Measurements from ENCODE around the gene PPP2R5E. TPM values are rescaled to one million over a fixed set of nuclear protein-coding genes. Genes with fewer than 3 reads are reported as not detected.
A peak's percentile ranks its signal among the peaks of the same experiment; 100 is the strongest.

PPP2R5E gene
- polyA plus RNA-seq, 3 donors, result 8.9 to 26.3 (median 15.1) TPM

DNA sequence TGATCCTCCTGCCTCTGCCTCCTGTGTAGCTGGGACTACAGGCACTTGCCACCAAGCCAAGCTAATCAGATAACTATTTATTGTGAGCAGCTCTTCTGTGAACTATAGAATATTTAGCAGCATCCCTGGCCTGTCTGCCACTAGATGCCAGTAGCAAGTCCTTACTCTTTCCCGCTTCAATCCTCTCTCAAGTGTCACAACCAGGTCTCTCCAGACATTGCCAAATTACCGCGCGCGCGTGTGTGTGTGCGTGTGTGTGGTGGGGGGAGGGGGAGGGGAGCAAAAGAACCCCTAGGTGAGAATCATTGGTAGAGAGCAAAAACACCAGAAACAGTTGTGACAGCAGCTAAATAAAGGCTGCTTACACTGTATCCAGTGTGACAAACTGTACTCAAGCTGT, 49.9 kb downstream of the PPP2R5E start:
- Histone ChIP-seq H3K9ac (ENCODE audit: insufficient read depth, low read length, poor library complexity, severe bottlenecking) (no peak overlapping the region), H3K79me2 (ENCODE audit: insufficient read depth, low read length) (peaks cover 74% of the 10 kb centered on the region), H3K4me3 (replicated peaks in 1 of 3; ENCODE audit: low read depth in 2 of 3, low read length in 3 of 3) (no peak overlapping the region), H4K20me1 (ENCODE audit: insufficient read depth, low read length) (peaks cover 76% of the 10 kb centered on the region), H3K9me3 (replicated peaks in 1 of 2; ENCODE audit: control insufficient read depth in 1 of 2, insufficient read depth in 1 of 2, low read length in 2 of 2) (no peaks in the 10 kb centered on the region), H3K4me1 (ENCODE audit: control insufficient read depth in 1 of 2, insufficient read depth in 2 of 2, low read length in 2 of 2) (peaks cover 0 to under 1% of the 10 kb centered on the region in 2 donors), H3K4me2 (replicated peaks; ENCODE audit: extremely low read depth, low read length, poor library complexity, severe bottlenecking) (no peak overlapping the region), H3K27ac (ENCODE audit: low read depth in 1 of 2, low read length in 2 of 2) (no peak overlapping the region), H3K36me3 (replicated peaks in 1 of 2; ENCODE audit: control insufficient read depth in 1 of 2, insufficient read depth in 2 of 2, low read length in 2 of 2) (peaks cover 0 to 6% of the 10 kb centered on the region in 2 donors), H3K27me3 (ENCODE audit: control insufficient read depth in 2 of 2, insufficient read depth in 2 of 2, low read length in 2 of 2) (no peaks in the 10 kb centered on the region), H2AFZ (ENCODE audit: insufficient read depth, low read depth, low read length, poor library complexity, severe bottlenecking) (no peak overlapping the region)
- no peak for DNase-seq
- WGBS (ENCODE audit: insufficient coverage), result no CpG with 5 or more reads among the region's 7 CpGs
- peaks cover 12 to 17% of the 10 kb centered on the region in 2 donors for H3K36me3 Mint-ChIP-seq
- H3K4me3 Mint-ChIP-seq, result no peak overlapping the region
- peaks cover 3% of the 10 kb centered on the region for H3K4me1 Mint-ChIP-seq
- no peaks in the 10 kb centered on the region for H3K9me3 Mint-ChIP-seq
- no peak for TF ChIP-seq CTCF (IDR thresholded peaks at IDR 0.05)
- H3K27me3 Mint-ChIP-seq (ENCODE audit: low read depth in 3 of 3), result no peaks in the 10 kb centered on the region
- intact Hi-C loops (cut with micrococcal nuclease), result no loop called here
- no peak overlapping the region for H3K27ac Mint-ChIP-seq

DNA sequence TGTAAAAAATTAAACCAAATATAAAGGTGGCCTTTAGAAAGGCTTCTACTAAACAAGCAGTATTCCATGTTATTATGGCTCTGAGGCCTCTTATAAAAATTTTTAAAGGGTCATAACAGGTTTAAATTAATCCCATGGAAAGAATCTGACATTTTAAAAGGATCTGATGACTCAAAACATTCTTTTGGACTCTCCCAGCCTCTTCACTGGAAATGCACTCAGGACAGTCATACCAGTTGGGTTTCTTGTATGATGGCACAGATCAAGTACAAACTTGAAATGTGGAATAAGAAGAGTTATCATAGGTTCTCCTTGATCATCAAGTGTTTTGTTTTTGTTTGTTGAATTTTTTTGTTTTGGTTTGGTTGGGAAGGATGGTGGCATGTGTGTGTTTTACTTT, 50.8 kb downstream of the PPP2R5E start:
- H3K9ac ChIP-seq (ENCODE audit: insufficient read depth, low read length, poor library complexity, severe bottlenecking), result no peak overlapping the region
- Mint-ChIP-seq H3K4me3 (no peak overlapping the region), H3K36me3 (peaks cover 9 to 10% of the 10 kb centered on the region in 2 donors), H3K27me3 (ENCODE audit: low read depth in 3 of 3) (no peaks in the 10 kb centered on the region), H3K4me1 (peaks cover 10% of the 10 kb centered on the region), H3K27ac (peak overlapping the region in 1 of 7 donors; percentile 78), H3K9me3 (no peaks in the 10 kb centered on the region)
- H3K4me2 ChIP-seq (replicated peaks; ENCODE audit: extremely low read depth, low read length, poor library complexity, severe bottlenecking), result no peak overlapping the region
- intact Hi-C loops (cut with micrococcal nuclease), result no loop called here
- no peak overlapping the region for H3K4me3 ChIP-seq (replicated peaks in 1 of 3; ENCODE audit: low read depth in 2 of 3, low read length in 3 of 3)
- TF ChIP-seq CTCF (IDR thresholded peaks at IDR 0.05), result no peak
- no peak for DNase-seq
- H3K9me3 ChIP-seq (replicated peaks in 1 of 2; ENCODE audit: control insufficient read depth in 1 of 2, insufficient read depth in 1 of 2, low read length in 2 of 2), result no peaks in the 10 kb centered on the region
- peaks cover 5 to 7% of the 10 kb centered on the region in 2 donors for H3K4me1 ChIP-seq (ENCODE audit: control insufficient read depth in 1 of 2, insufficient read depth in 2 of 2, low read length in 2 of 2)
- H3K27ac ChIP-seq (ENCODE audit: low read depth in 1 of 2, low read length in 2 of 2), result no peak overlapping the region
- peaks cover 0 to 4% of the 10 kb centered on the region in 2 donors for H3K36me3 ChIP-seq (replicated peaks in 1 of 2; ENCODE audit: control insufficient read depth in 1 of 2, insufficient read depth in 2 of 2, low read length in 2 of 2)
- H2AFZ ChIP-seq (ENCODE audit: insufficient read depth, low read depth, low read length, poor library complexity, severe bottlenecking), result no peak overlapping the region
- peaks cover 80% of the 10 kb centered on the region for H4K20me1 ChIP-seq (ENCODE audit: insufficient read depth, low read length)
- H3K27me3 ChIP-seq (ENCODE audit: control insufficient read depth in 2 of 2, insufficient read depth in 2 of 2, low read length in 2 of 2), result no peaks in the 10 kb centered on the region
- peaks cover 81% of the 10 kb centered on the region for H3K79me2 ChIP-seq (ENCODE audit: insufficient read depth, low read length)
